ENCODE results near the gene ZBTB20.

DNA sequence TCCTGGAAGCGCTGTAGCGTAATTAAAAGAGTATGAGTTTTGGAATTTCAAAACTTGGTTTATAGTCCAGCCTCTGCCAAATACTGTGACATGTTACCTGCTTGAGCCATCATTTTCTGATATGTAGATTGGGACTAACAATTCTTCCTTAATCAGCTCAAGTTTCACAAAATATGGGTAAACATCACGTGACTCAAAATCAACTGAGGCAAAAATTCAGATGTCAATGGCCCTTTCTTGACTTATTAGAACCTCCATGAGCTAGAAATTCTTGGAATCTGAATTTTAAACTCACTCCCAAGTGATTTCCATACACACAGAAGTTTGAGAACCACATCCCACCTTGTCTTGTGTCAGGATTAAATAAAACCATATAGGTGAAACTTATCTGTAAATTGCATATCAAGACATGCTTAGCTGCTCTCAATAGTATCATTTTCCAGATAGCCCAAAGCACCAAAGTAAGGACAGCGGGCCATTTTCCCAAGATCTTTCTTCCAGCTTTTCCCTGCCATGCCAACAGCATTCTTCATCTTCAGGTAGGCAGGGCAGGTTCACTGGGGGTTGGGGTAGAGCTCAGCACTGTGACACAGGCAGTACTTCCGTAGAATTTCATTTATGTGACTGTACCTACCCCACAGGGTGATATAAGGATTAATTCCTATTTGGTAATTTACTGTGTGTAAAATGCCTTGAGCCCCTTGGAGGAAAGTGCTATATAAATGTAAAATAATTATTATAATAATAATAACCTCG is 474.2 kb downstream of the ZBTB20 start:
- TF ChIP-seq, protein P1, sequence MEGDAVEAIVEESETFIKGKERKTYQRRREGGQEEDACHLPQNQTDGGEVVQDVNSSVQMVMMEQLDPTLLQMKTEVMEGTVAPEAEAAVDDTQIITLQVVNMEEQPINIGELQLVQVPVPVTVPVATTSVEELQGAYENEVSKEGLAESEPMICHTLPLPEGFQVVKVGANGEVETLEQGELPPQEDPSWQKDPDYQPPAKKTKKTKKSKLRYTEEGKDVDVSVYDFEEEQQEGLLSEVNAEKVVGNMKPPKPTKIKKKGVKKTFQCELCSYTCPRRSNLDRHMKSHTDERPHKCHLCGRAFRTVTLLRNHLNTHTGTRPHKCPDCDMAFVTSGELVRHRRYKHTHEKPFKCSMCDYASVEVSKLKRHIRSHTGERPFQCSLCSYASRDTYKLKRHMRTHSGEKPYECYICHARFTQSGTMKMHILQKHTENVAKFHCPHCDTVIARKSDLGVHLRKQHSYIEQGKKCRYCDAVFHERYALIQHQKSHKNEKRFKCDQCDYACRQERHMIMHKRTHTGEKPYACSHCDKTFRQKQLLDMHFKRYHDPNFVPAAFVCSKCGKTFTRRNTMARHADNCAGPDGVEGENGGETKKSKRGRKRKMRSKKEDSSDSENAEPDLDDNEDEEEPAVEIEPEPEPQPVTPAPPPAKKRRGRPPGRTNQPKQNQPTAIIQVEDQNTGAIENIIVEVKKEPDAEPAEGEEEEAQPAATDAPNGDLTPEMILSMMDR (IDR thresholded peaks at IDR 0.05): no peak
- TF ChIP-seq POLR2A (IDR thresholded peaks at IDR 0.05): no peak
